ENCODE data around the gene MTUS2.

Gene MTUS2

GRCh38 chr13:28964052-28964451, 143.9 kb downstream of the MTUS2 start:
- no peak overlapping the region for H3K4me3 ChIP-seq (replicated peaks; ENCODE audit: low read depth, low read length)
- TF ChIP-seq CTCF (IDR thresholded peaks at IDR 0.05; ENCODE audit: low read depth, low read length, missing control alignments) = no peak
- DNase-seq (ENCODE audit: extremely low read depth, low read depth) = no peak

- DNase-seq (ENCODE audit: extremely low read depth, low read depth) = no peak
- no peak for TF ChIP-seq CTCF (IDR thresholded peaks at IDR 0.05; ENCODE audit: low read depth, low read length, missing control alignments)
- no peak overlapping the region for H3K4me3 ChIP-seq (replicated peaks; ENCODE audit: low read depth, low read length)
Observed at GRCh38 chr13:28964803-28965202, 144.7 kb downstream of the MTUS2 start.

GRCh38 chr13:28967029-28967915, 147.1 kb downstream of the MTUS2 start:
- no peak for DNase-seq (ENCODE audit: extremely low read depth, low read depth)
- no peak overlapping the region for H3K4me3 ChIP-seq (replicated peaks; ENCODE audit: low read depth, low read length)
- TF ChIP-seq CTCF (IDR thresholded peaks at IDR 0.05; ENCODE audit: low read depth, low read length, missing control alignments) = no peak

GRCh38 chr13:28976195-28976594, 156.1 kb downstream of the MTUS2 start:
- H3K4me3 ChIP-seq (replicated peaks; ENCODE audit: low read depth, low read length) = no peak overlapping the region
- DNase-seq (ENCODE audit: extremely low read depth, low read depth) = no peak
- no peak for TF ChIP-seq CTCF (IDR thresholded peaks at IDR 0.05; ENCODE audit: low read depth, low read length, missing control alignments)

- no peak for TF ChIP-seq CTCF (IDR thresholded peaks at IDR 0.05; ENCODE audit: low read depth, low read length, missing control alignments)
- DNase-seq (ENCODE audit: extremely low read depth, low read depth) = no peak
- no peak overlapping the region for H3K4me3 ChIP-seq (replicated peaks; ENCODE audit: low read depth, low read length)
Observed at GRCh38 chr13:28976636-28977035, 156.5 kb downstream of the MTUS2 start.

- no peak for DNase-seq (ENCODE audit: extremely low read depth, low read depth)
- no peak for TF ChIP-seq CTCF (IDR thresholded peaks at IDR 0.05; ENCODE audit: low read depth, low read length, missing control alignments)
- no peak overlapping the region for H3K4me3 ChIP-seq (replicated peaks; ENCODE audit: low read depth, low read length)
Observed at GRCh38 chr13:28978574-28978973, 158.4 kb downstream of the MTUS2 start.

Measured in HFF-Myc (cell line).